ENCODE results near the gene TNFRSF6B.

The TNFRSF6B gene

GRCh38 chr20:63734946-63735858, 38.8 kb downstream of the TNFRSF6B start:
- TF ChIP-seq CTCF (IDR thresholded peaks at IDR 0.05) = no peak
- no peak for TF ChIP-seq ZFX (IDR thresholded peaks at IDR 0.05; ENCODE audit: borderline replicate concordance)
- H3K27ac ChIP-seq = no peak overlapping the region

GRCh38 chr20:63735859-63736718, 39.6 kb downstream of the TNFRSF6B start, which contains the start of gene LIME1:
Gene LIME1, plus strand, starts transcription at chr20:63736664. Its CDS starts 886 bp downstream, at chr20:63737550.
- H3K27ac ChIP-seq = no peak within 1 kb of the TSS
- TF ChIP-seq ZFX (IDR thresholded peaks at IDR 0.05; ENCODE audit: borderline replicate concordance) = no peak
- no peak for TF ChIP-seq CTCF (IDR thresholded peaks at IDR 0.05)

GRCh38 chr20:63736893-63737694, 40.6 kb downstream of the TNFRSF6B start:
- no peak overlapping the region for H3K27ac ChIP-seq
- TF ChIP-seq ZFX (IDR thresholded peaks at IDR 0.05; ENCODE audit: borderline replicate concordance) (no peak), CTCF (IDR thresholded peaks at IDR 0.05) (no peak)

GRCh38 chr20:63737695-63737944, 41.2 kb downstream of the TNFRSF6B start:
- H3K27ac ChIP-seq = no peak overlapping the region
- no peak for TF ChIP-seq CTCF (IDR thresholded peaks at IDR 0.05)
- no peak for TF ChIP-seq ZFX (IDR thresholded peaks at IDR 0.05; ENCODE audit: borderline replicate concordance)

GRCh38 chr20:63737945-63738686, 41.7 kb downstream of the TNFRSF6B start:
- no peak for TF ChIP-seq CTCF (IDR thresholded peaks at IDR 0.05)
- TF ChIP-seq ZFX (IDR thresholded peaks at IDR 0.05; ENCODE audit: borderline replicate concordance) = no peak
- peak overlapping the region; percentile 98; the same call in 1 of the 2 replicates for H3K27ac ChIP-seq

- H3K27ac ChIP-seq = peak overlapping the region; percentile 98
- TF ChIP-seq CTCF (IDR thresholded peaks at IDR 0.05) (no peak), ZFX (IDR thresholded peaks at IDR 0.05; ENCODE audit: borderline replicate concordance) (no peak)
Observed at GRCh38 chr20:63738687-63739129, 42.3 kb downstream of the TNFRSF6B start.

Data from 22Rv1 (cell line).